Smooth muscle cell (in vitro differentiated cells): ENCODE results near the gene TXNRD2. TPM values are rescaled to one million over a fixed set of nuclear protein-coding genes. Genes with fewer than 3 reads are reported as not detected.

ENCODE experiments used
- DNase-seq: peaks from one replicate; lab custom pipeline; 2025; ENCODE audit not compliant: unreplicated experiment; lab: John Stamatoyannopoulos, UW
- H2AFZ ChIP-seq: fragments of 200-600 bp; sonication (generic); 2 replicates; pipeline ENCODE4 v1.6.0; 2016; ENCODE audit warnings: antibody characterized with exemption, low read depth, mild to moderate bottlenecking
- H3F3A ChIP-seq: fragments of 200-600 bp; sonication (generic); 2 replicates; pipeline ENCODE4 v1.6.0; 2017; ENCODE audit warnings: antibody characterized with exemption, low read depth
- H3K27ac ChIP-seq: fragments of 200-600 bp; sonication (generic); 2 replicates; pipeline ENCODE4 v1.5.1; 2016; ENCODE audit warnings: low read depth, mild to moderate bottlenecking
- H3K27me3 ChIP-seq: fragments of 200-600 bp; sonication (generic); 2 replicates; pipeline ENCODE4 v1.6.1; 2016; ENCODE audit warnings: low read depth, mild to moderate bottlenecking
- H3K36me3 ChIP-seq: fragments of 200-600 bp; sonication (generic); 2 replicates; pipeline ENCODE4 v1.5.1; 2016; ENCODE audit warnings: low read depth
- H3K4me1 ChIP-seq: fragments of 200-600 bp; sonication (generic); 2 replicates; pipeline ENCODE4 v1.5.1; 2016; ENCODE audit warnings: low read depth
- H3K4me2 ChIP-seq: fragments of 200-600 bp; sonication (generic); 2 replicates; pipeline ENCODE4 v1.6.0; 2016; ENCODE audit warnings: mild to moderate bottlenecking
- H3K4me3 ChIP-seq: fragments of 200-600 bp; sonication (generic); 2 replicates; pipeline ENCODE4 v1.5.1; 2016; ENCODE audit warnings: mild to moderate bottlenecking
- H3K79me2 ChIP-seq: fragments of 200-600 bp; sonication (generic); 2 replicates; pipeline ENCODE4 v1.6.0; 2016; ENCODE audit warnings: low read depth, mild to moderate bottlenecking
- H3K9ac ChIP-seq: fragments of 200-600 bp; sonication (generic); 2 replicates; pipeline ENCODE4 v1.6.0; 2016; ENCODE audit warnings: low read depth
- H3K9me3 ChIP-seq: fragments of 200-600 bp; sonication (generic); replicated peaks from 2 replicates; pipeline ENCODE4 v1.5.1; 2016; ENCODE audit warnings: low read depth
- H4K20me1 ChIP-seq: fragments of 200-600 bp; sonication (generic); 2 replicates; pipeline ENCODE4 v1.6.0; 2016; ENCODE audit warnings: low read depth
- CTCF ChIP-seq: fragments of 200-600 bp; sonication (generic); IDR thresholded peaks from 2 replicates; pipeline ENCODE4 v1.5.1; 2017; ENCODE audit warnings: borderline replicate concordance, mild to moderate bottlenecking, antibody characterized with exemption; ENCODE audit not compliant: insufficient read depth, poor library complexity, severe bottlenecking
- WGBS: methylation state at CpG from one replicate; pipeline ENCODE4 v1.1.7; 2016; ENCODE audit warnings: low lambda C conversion rate; 5-methylcytosine and 5-hydroxymethylcytosine counted together
- polyA plus RNA-seq: library from polyadenylated mRNA; unstranded; fragments of >200 nt; fragmentation: Nextera tagmentation; extraction: Ambion mirVana; gene quantifications from 2 replicates; pipeline ENCODE4 v1.2.1, GENCODE V29; 2016
- total RNA-seq: library from RNA; depleted of rRNA; stranded (reverse); fragments of >200 nt; gene quantifications from 2 replicates; pipeline ENCODE4 v1.2.3, GENCODE V29; 2014

The TXNRD2 gene
- total and polyA plus RNA-seq, 2 experiments from 2014 or later: 3.2 TPM; not detected in 1

GRCh38 chr22:19871845-19872778, 69.5 kb downstream of the TXNRD2 start:
- H3K4me2 ChIP-seq: no peak overlapping the region
- H3K27me3 ChIP-seq: no peaks in the 10 kb centered on the region
- H4K20me1 ChIP-seq: no peaks in the 10 kb centered on the region
- no peak overlapping the region for H2AFZ ChIP-seq
- no peaks in the 10 kb centered on the region for H3K36me3 ChIP-seq
- H3K4me3 ChIP-seq: no peak overlapping the region
- TF ChIP-seq CTCF: no peak
- 96% methylated on average over 16 of the region's 16 CpGs for WGBS
- no peak overlapping the region for H3K27ac ChIP-seq
- H3F3A ChIP-seq: no peaks in the 10 kb centered on the region
- DNase-seq: no peak
- no peak overlapping the region for H3K9ac ChIP-seq
- no peaks in the 10 kb centered on the region for H3K79me2 ChIP-seq
- H3K9me3 ChIP-seq: no peaks in the 10 kb centered on the region
- no peaks in the 10 kb centered on the region for H3K4me1 ChIP-seq

GRCh38 chr22:19871023-19871844, 70.4 kb downstream of the TXNRD2 start:
- Histone ChIP-seq H3K9me3 (no peaks in the 10 kb centered on the region), H3K4me1 (no peaks in the 10 kb centered on the region), H3K4me3 (no peak overlapping the region), H3K4me2 (no peak overlapping the region), H3K27me3 (no peaks in the 10 kb centered on the region), H3F3A (no peaks in the 10 kb centered on the region), H3K9ac (no peak overlapping the region), H4K20me1 (no peaks in the 10 kb centered on the region), H2AFZ (no peak overlapping the region), H3K79me2 (no peaks in the 10 kb centered on the region), H3K27ac (no peak overlapping the region), H3K36me3 (no peaks in the 10 kb centered on the region)
- TF ChIP-seq CTCF: no peak
- no peak for DNase-seq
- 93% methylated on average over 15 of the region's 19 CpGs for WGBS

- Histone ChIP-seq H3K4me1 (no peaks in the 10 kb centered on the region), H3K27me3 (no peaks in the 10 kb centered on the region), H3K79me2 (no peaks in the 10 kb centered on the region), H3K4me2 (no peak overlapping the region), H3K9me3 (no peaks in the 10 kb centered on the region), H3F3A (no peaks in the 10 kb centered on the region), H3K9ac (no peak overlapping the region), H3K27ac (no peak overlapping the region), H4K20me1 (no peaks in the 10 kb centered on the region), H3K4me3 (no peak overlapping the region), H3K36me3 (no peaks in the 10 kb centered on the region), H2AFZ (no peak overlapping the region)
- DNase-seq: no peak
- TF ChIP-seq CTCF: no peak
- 94% methylated on average over 30 of the region's 30 CpGs for WGBS
Measured at GRCh38 chr22:19870153-19871022, 71.2 kb downstream of the TXNRD2 start.
